Measurements from ENCODE around the gene PRKCD.

PRKCD gene

GRCh38 chr3:53193466-53194209 is 32.6 kb downstream of the PRKCD start:
- no peak for DNase-seq

- peak; percentile 4 to 21 for DNase-seq
Observed at GRCh38 chr3:53194210-53195065, 33.4 kb downstream of the PRKCD start.

DNA sequence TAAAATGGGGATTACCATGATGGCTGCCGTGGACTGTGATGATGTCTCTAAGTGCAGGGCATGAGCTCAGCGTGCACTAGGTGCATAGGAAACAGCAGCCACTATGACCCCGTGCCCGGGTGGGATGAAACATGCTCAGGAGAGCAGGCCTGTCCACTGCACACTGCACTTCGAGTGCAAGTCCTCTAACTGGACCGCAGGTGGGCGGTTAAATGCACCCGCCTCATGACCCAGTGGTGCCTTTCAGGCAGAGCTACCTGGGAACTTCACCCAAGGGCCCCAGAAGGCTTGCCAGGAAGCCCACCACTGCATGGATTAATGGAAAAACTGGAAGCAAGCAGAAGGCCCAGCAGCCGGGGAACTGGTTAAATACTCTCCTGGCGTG is 34.0 kb downstream of the PRKCD start:
- no peak for DNase-seq

GRCh38 chr3:53195602-53196574 is 34.9 kb downstream of the PRKCD start:
- peak; percentile 46 to 52 for DNase-seq

DNA sequence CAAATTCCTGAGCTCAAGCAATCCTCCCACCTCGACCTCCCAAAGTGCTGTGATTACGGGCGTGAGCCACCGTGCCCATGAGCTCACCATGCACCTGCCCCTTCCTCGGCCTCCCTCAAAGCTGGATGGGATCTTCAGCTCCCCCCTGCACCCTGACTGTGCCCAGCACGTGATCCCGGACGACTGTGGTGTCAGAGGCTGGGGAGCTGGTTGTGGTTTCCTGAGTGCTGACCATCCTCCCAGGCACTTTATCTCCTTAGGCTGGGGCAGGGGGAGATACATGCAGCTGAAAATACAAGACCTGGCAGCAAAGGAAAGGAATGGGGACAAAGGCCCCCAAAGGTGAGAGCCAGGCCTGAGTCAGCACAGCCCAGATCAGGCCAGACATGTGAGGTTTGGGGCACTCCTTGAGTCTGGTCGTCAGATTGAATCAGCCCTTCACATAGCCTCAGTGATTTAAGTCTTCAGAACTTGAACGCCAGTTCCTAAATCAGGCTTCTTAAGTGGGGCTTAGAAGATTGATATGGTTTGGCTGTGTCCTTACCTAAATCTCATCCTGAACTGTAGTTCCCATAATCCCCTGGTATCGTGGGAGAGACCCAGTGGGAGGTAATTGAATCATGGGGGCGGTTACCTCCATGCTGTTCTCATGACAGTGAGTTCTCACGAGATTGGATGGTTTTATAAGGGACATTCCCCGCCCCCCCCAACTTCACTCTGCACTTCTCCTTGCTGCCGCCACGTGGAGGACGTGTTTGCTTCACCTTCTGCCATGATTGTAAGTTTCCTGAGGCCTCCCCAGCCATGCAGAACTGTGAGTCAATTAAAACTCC is 35.8 kb downstream of the PRKCD start:
- DNase-seq = peak; percentile 30 to 37

DNA sequence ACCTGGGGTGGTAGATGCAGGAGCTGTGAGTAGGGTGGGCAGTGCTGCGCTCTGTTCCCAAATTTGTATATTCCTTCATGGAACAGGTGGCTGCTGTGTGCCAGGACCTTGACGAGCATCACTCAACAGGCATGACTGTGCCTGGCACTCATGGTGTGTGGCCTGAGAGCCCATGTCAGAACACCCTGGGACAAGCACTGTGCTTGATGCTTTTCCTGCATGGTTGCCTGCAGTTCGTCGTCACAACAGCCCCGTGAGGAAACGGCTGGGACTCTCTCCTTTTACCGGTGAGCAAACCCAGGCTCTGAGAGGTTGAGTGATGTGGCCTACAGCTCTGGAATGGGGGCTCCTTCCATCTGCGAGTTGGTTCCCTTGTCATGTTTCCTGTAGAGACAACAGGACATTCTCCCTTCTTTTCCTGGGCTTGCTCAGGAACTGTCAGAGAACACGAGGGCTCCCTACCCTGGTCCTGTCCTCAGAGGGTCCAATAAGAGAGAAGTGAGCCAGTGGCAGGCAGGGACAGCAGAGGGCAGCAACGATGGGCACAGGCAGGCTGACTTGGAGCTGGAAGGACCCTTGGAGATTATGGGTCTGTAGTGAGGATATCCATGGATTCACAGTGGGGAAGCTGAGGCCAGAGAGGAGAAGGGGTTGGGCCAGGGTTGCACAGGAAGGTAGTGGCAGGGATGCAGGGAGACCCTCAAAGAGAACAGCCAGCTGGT is 37.4 kb downstream of the PRKCD start:
- DNase-seq = no peak

- no peak for DNase-seq
Observed at GRCh38 chr3:53198996-53199395, 38.0 kb downstream of the PRKCD start.

GRCh38 chr3:53199834-53200233 is 38.8 kb downstream of the PRKCD start:
- DNase-seq = no peak

DNA sequence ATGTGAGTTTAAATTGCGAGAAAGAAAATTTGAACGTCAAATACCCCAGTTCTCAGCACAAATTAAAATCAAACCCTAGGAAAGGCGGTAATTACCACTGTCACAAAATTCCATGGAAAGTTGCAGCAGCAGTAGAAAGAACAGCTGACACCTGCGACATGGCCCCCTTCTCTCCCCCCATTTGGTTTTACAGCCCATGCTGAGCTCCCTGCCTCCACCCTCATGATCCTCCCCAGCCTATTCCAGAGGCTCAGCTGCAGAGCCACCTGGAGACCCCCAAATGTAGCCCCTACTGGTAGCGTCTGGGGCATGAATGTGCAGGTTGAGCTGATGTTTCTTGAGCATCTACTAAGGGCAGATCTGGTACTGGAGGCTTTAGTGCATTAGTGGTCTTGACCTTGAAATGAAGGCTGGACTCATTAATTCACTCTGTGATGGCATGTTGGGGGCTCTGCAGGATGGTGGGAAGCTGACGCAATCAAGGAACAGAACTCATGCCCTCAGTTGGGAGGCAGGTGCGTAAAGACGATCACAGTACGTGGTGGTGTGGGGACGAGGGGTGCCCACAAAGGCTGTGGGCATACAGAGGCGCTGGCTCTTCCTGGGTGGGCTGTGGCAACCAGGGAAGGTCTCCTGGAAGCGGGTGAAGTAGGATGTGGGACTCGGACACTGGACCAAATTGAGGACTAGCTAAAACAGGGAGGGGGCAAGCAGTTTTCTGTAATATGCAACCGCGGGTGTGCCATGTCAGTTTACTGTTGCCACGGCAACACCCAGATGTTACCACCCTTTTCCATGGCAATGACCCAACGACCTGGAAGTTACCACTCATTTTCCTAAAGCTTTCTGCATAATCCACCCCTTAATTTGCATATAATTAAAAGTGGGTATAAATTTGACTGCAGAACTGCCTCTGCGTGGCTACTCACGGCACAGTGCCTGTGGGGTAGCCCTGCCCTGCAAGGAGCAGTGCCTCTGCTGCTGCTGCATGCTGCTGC is 39.8 kb downstream of the PRKCD start:
- DNase-seq = no peak

DNA sequence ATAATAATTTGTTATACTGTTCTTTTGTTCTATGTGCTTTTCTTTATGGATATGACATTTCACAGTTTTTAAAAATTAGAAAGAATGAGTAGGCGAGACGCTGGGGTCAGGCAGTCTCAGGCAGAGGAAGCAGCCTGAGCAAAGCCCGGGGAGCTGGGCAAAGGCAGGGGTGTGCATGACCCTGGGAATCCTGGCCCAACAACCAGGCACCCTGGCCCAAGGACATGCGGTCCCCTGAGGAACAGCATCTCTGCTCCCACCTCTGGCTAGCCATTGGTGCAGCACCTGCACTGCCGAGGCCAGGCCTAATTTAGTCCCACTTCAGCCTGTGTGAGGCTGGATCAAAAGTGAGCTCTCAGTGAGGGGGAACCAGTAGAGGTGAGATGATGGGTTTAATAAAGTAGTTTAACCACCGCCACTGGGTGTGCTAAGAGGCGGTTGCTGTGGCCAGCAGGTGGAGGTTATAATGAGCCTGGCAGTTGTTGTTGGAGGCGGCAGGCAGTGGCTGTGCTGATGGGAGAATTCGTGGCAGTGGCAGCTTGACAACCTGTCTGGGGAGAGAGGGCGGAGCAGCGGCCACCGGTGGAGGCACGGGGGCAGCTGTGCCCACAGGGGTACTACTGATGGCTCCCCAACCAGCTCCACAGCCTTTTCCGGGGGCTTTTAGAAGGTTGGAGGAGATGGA is 41.5 kb downstream of the PRKCD start:
- DNase-seq = no peak

- no peak for DNase-seq
Observed at GRCh38 chr3:53211706-53212702, 51.0 kb downstream of the PRKCD start.

- DNase-seq = no peak
Observed at GRCh38 chr3:53213276-53213675, 52.3 kb downstream of the PRKCD start.

DNA sequence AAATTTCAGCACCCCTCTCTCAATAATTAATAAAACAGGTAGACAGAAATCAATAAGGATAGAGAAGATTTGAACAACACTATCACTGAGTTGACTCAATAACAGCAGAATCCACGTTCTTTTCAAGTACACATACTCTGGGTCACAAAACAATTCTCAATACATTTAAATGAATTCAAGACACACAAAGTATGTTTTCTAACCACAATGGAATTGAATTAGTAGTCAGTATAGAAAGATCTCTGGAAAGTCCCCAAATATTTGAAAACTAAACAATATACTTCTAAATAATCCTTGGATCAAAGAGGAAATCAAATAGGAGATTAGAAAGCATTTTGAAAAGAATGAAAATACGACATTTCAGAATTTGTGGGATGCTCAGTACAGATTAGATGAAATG is 54.8 kb downstream of the PRKCD start:
- DNase-seq = no peak

- no peak for DNase-seq
Observed at GRCh38 chr3:53216723-53217122, 55.7 kb downstream of the PRKCD start.

DNA sequence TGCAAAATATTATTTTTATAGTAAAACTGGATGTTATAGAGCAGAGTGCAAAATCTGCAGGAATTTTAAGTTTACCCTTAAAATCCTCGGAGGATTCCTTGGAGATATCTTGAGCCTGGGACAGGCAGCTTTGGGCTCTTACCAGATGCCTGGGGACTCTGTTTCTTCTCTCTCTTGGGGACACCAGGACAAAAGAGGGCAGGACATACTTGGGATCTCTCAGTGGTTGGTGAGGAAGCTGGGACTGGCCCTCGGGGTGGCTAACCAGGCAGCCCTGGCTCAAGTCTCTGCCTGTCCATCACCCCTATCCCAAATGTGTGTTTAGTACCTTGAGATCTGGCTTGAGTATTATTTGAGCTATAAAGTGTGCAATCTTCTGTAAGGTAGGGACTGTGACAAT is 56.2 kb downstream of the PRKCD start:
- DNase-seq = no peak

- peak; percentile 25 to 32 for DNase-seq
Observed at GRCh38 chr3:53218131-53218530, 57.1 kb downstream of the PRKCD start.

DNA sequence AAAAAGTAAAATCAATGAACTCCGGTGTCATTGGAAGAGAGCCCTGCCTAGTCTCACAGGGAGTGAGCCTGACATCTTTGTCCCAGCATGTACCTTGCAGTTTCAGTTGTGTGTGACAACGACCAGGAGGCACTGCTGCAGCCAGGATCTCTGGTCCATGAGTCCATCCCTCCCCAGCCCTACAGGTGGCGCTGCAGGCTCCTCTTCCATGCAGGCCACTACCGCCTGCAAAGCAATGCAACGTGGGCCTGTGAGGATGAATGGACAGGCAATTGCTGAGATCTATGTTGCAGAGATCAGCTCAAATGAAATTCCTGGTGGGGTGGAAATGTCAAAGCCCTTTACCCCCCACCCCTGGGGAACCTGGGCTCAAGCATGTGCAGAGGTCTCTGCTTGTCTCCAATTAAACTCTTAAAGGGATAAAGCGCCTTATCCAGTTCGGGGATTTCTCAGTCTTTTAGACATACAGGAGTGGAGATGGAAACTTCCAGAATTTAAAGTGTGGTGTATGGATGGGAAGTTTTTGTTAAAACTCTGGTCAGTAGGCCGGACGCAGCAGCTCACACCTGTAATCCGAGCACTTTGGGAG is 59.0 kb downstream of the PRKCD start:
- peak; percentile 82 to 84 for DNase-seq

DNA sequence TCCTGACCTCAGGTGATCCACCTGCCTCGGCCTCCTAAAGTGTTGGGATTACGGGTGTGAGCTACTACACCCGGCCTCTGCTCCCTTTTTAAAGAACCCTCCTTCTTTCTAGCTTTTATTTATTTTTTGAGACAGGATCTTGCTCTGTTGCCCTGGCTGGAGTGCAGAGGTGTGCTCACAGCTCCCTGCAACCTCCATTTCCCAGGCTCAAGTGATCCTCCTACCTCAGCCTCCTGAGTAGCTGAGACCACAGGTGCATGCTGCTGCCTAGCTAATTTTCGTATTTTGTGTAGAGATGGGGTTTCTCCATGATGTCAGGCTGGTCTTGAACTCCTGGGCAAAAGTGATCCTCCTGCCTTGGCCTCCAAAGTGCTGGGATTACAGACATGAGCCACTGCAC is 60.3 kb downstream of the PRKCD start:
- no peak for DNase-seq

Measured in Kasumi-1 (cell line).